SU-DHL-6 (cell line): ENCODE results near the gene DHRS7.

Experiments used
- EZH2phosphoT487 ChIP-seq: fragments of 200-600 bp; sonication (generic), shearing (Covaris generic); conservative IDR thresholded peaks from 2 replicates; pipeline ENCODE4 v1.6.1; 2018; ENCODE audit warnings: mild to moderate bottlenecking, antibody characterized with exemption, low read length, moderate library complexity, mixed read lengths
- TF ChIP-seq, protein P1 (sequence below): fragments of 200-600 bp; sonication (generic); IDR thresholded peaks from one replicate; pipeline ENCODE4 v1.5.1; 2017; ENCODE audit warnings: antibody characterized with exemption, mild to moderate bottlenecking, low read length, moderate library complexity; ENCODE audit not compliant: insufficient read depth, poor library complexity, severe bottlenecking

- TF ChIP-seq, protein P1, sequence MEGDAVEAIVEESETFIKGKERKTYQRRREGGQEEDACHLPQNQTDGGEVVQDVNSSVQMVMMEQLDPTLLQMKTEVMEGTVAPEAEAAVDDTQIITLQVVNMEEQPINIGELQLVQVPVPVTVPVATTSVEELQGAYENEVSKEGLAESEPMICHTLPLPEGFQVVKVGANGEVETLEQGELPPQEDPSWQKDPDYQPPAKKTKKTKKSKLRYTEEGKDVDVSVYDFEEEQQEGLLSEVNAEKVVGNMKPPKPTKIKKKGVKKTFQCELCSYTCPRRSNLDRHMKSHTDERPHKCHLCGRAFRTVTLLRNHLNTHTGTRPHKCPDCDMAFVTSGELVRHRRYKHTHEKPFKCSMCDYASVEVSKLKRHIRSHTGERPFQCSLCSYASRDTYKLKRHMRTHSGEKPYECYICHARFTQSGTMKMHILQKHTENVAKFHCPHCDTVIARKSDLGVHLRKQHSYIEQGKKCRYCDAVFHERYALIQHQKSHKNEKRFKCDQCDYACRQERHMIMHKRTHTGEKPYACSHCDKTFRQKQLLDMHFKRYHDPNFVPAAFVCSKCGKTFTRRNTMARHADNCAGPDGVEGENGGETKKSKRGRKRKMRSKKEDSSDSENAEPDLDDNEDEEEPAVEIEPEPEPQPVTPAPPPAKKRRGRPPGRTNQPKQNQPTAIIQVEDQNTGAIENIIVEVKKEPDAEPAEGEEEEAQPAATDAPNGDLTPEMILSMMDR, result no peak
- no peak for TF ChIP-seq EZH2phosphoT487
Observed at GRCh38 chr14:60171690-60172089, 6.5 kb upstream of the DHRS7 start.
